Measurements from ENCODE around the gene BTBD19.
"Not testable (repeated sequence)": the region's sequence is repeated elsewhere in the genome, so short reads cannot be mapped to it uniquely, and the experiment has no call there.

Gene BTBD19

DNA sequence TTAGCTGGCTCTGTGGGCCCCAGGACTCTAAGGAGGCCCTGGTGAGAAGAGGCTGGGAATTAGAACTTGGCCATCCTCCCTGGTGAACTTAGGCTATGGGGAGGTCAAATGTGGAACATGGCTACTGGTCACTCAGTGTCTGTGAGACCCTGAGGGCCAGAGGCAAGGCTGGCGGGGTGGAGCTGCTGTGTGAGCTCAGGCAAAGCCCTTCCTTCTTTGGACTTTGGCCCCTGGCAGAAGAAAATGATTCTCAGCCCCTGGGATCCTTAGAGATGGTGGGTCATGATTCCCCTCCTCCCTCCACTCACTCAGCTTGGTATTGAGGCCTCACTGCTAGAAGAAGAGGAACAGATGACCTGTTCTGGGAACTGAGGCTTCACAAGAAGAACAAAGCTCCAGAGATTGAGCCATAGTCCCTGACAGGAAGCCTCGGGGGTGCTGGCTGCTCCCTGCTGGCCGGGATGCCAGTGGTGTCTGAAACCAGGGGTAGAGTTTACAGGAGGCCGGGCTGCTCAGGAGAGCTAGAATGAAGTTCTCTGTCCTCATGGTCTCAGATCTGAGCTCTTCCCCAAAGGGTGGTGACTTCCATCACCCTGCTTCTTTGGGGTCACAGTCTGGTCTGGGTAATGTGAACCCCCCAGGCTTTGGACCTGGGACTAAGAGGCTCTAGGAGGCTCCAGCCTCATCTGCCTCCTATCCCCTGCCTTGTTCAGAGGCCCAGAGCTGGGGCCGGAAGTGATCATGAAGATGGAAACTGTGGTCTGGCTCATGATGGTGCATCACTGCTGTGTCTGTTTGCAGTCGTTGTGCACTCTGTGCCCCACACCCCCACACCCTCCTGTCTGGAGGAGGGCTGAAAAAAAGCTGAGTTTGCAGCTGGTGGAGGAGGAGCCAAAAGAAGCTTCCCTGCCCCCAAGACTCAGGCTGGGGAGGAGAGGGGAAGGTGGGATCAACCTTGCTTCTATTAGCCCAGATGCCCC is 905 bp downstream of the BTBD19 start:
- peak; percentile 77 for DNase-seq (ENCODE audit: low read depth)

GRCh38 chr1:44810101-44810761 is 1.9 kb downstream of the BTBD19 start:
- no peak for DNase-seq (ENCODE audit: low read depth)

DNA sequence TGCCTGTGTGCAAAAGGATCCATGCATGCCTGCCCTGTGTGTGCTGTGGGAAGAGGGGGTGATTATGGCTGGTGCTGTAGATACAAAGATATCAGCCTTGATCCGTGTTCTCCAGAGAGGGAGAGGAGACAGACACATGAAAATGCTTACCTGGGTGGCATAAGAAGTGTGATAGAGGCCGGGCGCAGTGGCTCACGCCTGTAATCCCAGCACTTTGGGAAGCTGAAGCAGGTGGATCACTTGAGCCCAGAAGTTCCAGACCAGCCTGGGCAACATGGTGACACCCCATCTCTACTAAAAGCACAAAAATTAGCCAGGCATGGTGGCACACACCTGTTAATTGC is 2.4 kb downstream of the BTBD19 start:
- DNase-seq (ENCODE audit: low read depth), result not testable (repeated sequence)

DNA sequence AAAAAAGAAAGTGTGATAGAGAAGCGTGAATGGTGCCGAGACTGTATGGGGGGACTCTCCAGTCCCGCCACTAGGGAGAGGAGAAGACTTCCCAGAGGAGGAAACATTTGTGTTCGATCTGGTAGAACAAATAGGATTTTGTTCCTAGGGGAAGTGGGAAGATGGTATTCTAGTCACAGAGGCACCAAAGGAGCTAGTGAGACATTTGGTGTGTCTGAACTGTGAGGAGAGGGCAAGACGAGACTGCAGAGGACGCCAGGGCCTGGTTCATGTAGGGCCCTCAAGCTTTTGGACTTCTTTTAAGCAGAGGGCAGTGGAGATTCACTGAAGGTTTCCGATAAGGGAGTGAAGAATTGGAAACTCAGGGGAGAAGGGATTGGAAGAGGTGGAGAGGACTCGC is 2.9 kb downstream of the BTBD19 start:
- DNase-seq (ENCODE audit: low read depth), result no peak

- no peak for DNase-seq (ENCODE audit: low read depth)
Observed at GRCh38 chr1:44812822-44813543, 4.7 kb downstream of the BTBD19 start.

- not testable (repeated sequence) for DNase-seq (ENCODE audit: low read depth)
Observed at GRCh38 chr1:44815926-44816325, 7.6 kb downstream of the BTBD19 start.

DNA sequence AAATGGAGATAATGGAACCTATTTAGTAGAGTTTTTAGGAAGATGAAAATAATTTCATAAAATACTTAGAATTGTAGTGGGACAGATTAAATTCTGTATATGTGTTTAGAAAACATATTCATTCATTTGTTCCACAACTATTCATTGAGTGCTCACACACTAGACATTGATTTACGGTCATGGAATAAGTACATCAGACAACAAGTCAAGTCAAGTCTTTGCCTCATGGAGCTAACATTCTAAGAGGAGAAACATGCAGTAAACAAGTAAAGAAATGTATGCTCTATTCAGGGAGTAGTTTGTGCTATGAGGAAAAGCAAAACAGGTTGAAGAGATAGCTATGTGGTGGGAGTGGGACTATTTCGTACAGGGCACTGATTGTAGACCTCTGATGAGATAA is 9.0 kb downstream of the BTBD19 start:
- no peak for DNase-seq (ENCODE audit: low read depth)

DNA sequence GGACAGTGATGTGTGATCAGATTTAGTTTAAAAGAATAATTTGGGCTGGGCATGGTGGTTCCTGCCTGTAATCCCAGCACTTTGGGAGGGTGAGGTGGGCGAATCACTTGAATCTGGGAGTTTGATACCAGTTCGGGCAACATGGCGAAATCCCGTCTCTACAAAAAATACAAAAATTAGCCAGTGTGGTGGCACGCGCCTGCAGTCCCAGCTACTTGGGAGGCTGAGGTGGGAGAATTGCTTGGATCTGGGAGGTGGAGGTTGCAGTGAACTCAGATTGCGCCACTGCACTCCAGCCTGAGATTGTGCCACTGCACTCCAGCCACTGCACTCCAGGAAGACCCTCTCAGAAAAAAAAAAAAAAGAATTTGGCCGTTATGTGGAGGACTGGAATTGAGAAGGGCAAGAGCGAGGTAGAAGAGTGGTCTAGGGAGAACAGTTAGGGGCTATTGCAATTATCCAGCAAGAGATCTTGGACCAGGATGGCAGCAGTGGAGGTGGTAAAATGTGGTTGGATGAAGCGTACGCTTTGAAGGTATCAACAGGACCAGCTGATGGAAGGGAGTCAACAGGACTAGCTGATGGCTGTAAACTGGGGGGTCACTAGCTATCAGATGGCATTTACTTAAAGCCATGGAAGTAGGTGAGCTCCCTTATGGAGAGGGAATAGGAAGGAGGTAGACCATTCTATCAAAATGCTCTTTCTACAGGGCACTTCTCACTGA is 9.6 kb downstream of the BTBD19 start:
- DNase-seq (ENCODE audit: low read depth), result no peak

DNA sequence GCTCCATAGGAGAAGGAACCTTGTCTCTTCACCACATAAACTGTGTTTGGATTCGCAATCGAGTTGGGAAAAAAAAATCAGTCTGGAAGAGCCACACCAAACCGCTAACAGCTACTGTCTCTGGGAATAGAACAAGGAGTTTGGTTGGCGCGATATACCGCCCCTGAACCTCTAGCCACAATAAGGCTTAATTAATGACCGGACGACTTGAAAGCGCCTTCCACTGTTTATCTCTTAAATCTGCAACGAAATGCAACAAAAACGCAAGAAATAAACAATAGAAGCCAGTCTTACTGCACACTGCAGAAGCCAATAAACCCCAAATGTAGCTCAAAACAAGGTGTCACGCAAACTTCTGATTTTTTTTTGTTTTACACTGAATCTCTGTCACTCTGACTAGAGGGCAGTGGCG is 10.9 kb downstream of the BTBD19 start:
- DNase-seq (ENCODE audit: low read depth), result no peak

DNA sequence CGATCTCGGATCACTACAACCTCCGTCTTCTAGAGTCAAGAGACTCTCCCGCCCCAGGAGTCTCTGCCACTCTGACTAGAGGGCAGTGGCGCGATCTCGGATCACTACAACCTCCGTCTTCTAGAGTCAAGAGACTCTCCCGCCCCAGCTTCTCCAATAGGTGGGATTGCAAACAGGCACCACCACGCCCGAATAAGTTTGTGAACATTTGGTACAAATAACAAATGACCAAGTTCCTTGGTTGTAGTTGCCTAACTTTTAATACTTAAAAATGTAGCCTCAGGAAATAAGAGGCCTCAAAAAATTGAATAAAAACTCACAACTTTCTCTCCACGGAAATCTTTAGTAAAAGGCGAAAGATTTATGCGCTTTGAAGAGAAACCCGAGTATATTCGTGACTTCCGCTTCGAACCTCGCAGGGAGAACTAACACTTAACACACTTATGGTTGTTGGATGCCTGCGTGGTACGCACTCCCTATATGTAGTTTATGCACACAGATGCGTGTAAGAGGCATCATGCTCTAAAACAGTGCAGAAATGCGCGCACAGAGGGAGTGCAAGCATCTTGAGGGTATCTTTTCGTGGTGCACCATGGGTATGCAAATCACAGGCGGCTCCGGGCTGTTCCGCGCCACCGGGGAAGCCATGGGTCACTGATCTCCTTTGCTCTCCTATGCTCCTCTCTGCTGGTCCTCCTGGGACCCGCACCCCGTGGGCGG is 11.4 kb downstream of the BTBD19 start:
- DNase-seq (ENCODE audit: low read depth), result peak; percentile 74

- no peak for DNase-seq (ENCODE audit: low read depth)
Observed at GRCh38 chr1:44820328-44821239, 12.3 kb downstream of the BTBD19 start.

GRCh38 chr1:44821240-44821715 is 13.0 kb downstream of the BTBD19 start:
- no peak for DNase-seq (ENCODE audit: low read depth)

DNA sequence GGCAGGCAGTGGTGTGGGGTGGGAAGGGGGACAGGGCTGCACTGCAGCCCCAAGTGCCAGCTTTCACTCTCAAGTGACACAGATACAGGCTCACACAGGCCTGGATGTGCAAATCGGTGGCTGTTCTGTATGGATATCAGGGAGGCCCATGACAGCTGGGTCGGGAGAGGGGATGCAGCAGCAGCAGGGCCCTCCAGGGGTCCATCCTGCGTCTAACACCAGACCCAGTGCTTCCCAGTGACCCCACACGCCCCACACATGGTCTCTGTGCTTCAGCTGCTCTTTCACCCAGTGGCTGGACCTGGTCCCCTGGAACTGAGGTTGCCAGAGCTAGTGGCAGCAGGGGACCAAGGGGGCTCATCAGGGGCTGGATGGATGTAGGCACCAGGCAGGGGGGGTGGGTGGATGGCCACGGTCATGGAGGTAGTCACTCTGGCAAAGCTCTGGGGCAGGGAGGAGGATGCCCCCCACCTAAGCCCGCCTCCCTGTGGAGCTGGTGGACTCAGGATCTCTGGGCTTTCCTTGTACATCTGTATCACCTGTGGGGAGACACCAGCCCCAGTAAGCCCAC is 13.9 kb downstream of the BTBD19 start:
- DNase-seq (ENCODE audit: low read depth), result no peak

- no peak for DNase-seq (ENCODE audit: low read depth)
Observed at GRCh38 chr1:44822981-44823451, 14.7 kb downstream of the BTBD19 start.

DNA sequence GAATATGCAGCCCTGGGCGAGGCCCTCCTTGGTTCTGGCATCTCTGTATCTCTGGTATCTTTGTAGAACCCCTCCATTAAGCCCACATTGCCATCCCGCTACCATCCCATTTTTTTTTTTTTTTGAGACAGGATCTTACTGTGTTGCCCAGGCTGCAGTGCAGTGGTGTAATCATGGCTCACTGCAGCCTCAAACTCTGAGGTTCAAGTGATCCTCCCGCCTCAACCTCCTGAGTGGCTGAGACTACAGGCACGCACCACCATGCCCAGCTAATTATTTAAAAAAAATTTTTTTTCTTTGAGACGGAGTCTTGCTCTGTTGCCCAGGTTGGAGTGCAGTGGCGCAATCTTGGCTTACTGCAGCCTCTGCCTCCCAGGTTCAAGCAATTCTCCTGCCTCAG is 16.1 kb downstream of the BTBD19 start:
- not testable (repeated sequence) for DNase-seq (ENCODE audit: low read depth)

GRCh38 chr1:44826375-44827196 is 18.3 kb downstream of the BTBD19 start:
- no peak for DNase-seq (ENCODE audit: low read depth)

DNA sequence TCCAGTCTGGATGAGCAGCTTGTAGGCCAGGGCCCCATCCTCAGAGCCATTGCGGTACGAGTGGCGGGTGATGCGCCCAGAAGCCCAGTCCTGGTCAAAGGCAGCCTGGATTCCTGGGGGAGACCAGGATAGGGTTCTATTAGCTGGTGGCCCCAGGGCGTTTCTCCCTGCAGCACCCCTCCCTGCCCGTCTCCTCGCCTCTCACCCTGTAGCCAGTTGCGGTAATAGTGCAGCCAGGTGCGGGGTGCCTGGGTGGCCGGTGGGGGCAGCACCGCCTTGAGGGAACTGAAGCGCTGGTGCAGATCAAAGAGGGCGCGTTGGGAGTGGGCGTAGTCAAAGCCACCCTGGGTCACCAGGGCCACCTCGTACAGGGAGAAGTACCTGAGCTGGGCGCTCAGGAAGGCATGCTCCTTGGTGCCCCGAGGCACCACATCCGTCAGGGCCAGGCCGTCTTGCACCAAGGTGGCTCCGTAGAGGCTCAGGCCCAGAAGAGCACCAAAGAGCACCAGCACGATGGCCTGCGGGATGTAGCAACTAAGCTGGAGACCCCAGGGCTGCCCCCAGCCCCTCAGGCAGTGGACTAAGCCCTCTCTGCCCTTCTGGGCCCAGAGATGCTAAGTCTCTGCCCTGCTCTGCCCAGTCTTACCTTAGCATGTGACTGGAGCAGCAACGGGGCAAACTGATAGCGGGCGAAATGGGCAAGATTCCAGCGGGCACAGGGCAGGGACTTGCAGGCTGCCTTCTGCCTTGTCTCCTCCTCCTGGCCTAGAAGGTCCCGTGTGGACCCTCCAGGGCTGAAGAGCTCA is 19.1 kb downstream of the BTBD19 start:
- no peak for DNase-seq (ENCODE audit: low read depth)
